ENCODE measurements around the gene TBC1D17. TPM values are rescaled to one million over a fixed set of nuclear protein-coding genes. Genes with fewer than 3 reads are reported as not detected.

The TBC1D17 gene
- polyA plus RNA-seq, 1 donor from 2014 or later = 13.1 TPM

DNA sequence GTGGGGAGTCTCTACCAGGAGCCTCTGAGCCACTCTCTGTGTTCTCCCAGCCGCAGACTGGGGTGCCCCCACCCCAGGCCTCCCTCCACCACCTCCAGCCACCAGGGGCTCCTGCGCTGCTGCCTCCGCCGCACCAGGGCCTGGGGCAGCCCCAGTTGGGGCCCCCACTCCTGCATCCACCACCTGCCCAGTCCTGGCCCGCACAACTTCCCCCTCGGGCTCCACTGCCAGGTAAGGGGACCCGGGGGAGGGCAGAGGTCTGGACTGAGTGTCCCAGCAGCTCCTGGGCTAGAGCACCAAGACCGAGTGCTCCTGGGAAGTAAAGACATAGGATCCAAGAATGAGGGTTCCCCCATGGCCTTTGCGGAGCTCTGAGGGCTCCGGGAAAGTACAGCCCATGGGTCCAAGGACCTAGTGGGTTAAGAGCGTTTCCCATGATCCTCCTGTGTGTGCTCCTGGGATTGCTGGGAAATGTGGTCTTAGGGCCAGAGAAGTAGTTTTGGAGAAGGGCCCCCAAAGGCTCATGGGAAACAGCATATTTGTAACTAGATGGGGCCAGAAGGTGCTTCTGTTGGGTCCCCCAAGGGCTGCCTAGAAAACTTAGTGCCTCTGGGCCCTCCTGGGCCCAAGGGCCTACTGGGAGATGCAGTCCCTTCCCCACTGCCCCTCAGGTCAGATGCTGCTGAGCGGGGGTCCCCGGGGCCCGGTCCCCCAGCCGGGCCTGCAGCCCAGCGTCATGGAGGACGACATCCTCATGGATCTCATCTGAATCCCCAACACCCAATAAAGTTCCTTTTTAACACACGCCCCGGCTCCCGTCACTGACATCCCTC lies 41.1 kb upstream of the TBC1D17 start:
- TF ChIP-seq, protein P1, sequence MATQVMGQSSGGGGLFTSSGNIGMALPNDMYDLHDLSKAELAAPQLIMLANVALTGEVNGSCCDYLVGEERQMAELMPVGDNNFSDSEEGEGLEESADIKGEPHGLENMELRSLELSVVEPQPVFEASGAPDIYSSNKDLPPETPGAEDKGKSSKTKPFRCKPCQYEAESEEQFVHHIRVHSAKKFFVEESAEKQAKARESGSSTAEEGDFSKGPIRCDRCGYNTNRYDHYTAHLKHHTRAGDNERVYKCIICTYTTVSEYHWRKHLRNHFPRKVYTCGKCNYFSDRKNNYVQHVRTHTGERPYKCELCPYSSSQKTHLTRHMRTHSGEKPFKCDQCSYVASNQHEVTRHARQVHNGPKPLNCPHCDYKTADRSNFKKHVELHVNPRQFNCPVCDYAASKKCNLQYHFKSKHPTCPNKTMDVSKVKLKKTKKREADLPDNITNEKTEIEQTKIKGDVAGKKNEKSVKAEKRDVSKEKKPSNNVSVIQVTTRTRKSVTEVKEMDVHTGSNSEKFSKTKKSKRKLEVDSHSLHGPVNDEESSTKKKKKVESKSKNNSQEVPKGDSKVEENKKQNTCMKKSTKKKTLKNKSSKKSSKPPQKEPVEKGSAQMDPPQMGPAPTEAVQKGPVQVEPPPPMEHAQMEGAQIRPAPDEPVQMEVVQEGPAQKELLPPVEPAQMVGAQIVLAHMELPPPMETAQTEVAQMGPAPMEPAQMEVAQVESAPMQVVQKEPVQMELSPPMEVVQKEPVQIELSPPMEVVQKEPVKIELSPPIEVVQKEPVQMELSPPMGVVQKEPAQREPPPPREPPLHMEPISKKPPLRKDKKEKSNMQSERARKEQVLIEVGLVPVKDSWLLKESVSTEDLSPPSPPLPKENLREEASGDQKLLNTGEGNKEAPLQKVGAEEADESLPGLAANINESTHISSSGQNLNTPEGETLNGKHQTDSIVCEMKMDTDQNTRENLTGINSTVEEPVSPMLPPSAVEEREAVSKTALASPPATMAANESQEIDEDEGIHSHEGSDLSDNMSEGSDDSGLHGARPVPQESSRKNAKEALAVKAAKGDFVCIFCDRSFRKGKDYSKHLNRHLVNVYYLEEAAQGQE (IDR thresholded peaks at IDR 0.05; ENCODE audit: borderline replicate concordance) = no peak
- TF ChIP-seq RAD21 (conservative IDR thresholded peaks at IDR 0.05) = no peak
- TF ChIP-seq EZH2 (IDR thresholded peaks at IDR 0.05; ENCODE audit: borderline replicate concordance, insufficient read depth, low read length, poor library complexity, severe bottlenecking) = no peak
- TF ChIP-seq POLR2AphosphoS5 (IDR thresholded peaks at IDR 0.05) = no peak
- TF ChIP-seq EP300 (conservative IDR thresholded peaks at IDR 0.05; ENCODE audit: poor library complexity, severe bottlenecking) = no peak
- TF ChIP-seq, protein P2, sequence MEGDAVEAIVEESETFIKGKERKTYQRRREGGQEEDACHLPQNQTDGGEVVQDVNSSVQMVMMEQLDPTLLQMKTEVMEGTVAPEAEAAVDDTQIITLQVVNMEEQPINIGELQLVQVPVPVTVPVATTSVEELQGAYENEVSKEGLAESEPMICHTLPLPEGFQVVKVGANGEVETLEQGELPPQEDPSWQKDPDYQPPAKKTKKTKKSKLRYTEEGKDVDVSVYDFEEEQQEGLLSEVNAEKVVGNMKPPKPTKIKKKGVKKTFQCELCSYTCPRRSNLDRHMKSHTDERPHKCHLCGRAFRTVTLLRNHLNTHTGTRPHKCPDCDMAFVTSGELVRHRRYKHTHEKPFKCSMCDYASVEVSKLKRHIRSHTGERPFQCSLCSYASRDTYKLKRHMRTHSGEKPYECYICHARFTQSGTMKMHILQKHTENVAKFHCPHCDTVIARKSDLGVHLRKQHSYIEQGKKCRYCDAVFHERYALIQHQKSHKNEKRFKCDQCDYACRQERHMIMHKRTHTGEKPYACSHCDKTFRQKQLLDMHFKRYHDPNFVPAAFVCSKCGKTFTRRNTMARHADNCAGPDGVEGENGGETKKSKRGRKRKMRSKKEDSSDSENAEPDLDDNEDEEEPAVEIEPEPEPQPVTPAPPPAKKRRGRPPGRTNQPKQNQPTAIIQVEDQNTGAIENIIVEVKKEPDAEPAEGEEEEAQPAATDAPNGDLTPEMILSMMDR (IDR thresholded peaks at IDR 0.05; ENCODE audit: poor library complexity, severe bottlenecking) = no peak
- no peak for TF ChIP-seq MXI1 (conservative IDR thresholded peaks at IDR 0.05; ENCODE audit: poor library complexity, severe bottlenecking)
- no peak for TF ChIP-seq SMC3 (conservative IDR thresholded peaks at IDR 0.05; ENCODE audit: poor library complexity)
- TF ChIP-seq TAF1 (IDR thresholded peaks at IDR 0.05; ENCODE audit: low read depth) = no peak
- Histone ChIP-seq H4K20me1 (ENCODE audit: insufficient read depth) (no peaks in the 10 kb centered on the region), H3K79me2 (replicated peaks; ENCODE audit: insufficient read depth, low read length) (no peaks in the 10 kb centered on the region), H3F3A (ENCODE audit: insufficient read depth, low read length, poor library complexity, severe bottlenecking) (no peaks in the 10 kb centered on the region), H3K27me3 (ENCODE audit: insufficient read depth, low read depth, low read length) (no peaks in the 10 kb centered on the region), H3K9me2 (ENCODE audit: insufficient read depth, low read length) (no peaks in the 10 kb centered on the region), H3K9me3 (ENCODE audit: low read length) (no peaks in the 10 kb centered on the region), H3K4me2 (ENCODE audit: low read length) (no peak overlapping the region), H3K4me3 (ENCODE audit: low read length) (no peak overlapping the region), H3K27ac (ENCODE audit: low read length) (no peak overlapping the region), H3K9ac (ENCODE audit: low read length) (no peak overlapping the region), H3K36me3 (ENCODE audit: insufficient read depth, low read length) (peaks cover 5% of the 10 kb centered on the region), H2AFZ (ENCODE audit: low read depth, low read length) (no peak overlapping the region)

DNA sequence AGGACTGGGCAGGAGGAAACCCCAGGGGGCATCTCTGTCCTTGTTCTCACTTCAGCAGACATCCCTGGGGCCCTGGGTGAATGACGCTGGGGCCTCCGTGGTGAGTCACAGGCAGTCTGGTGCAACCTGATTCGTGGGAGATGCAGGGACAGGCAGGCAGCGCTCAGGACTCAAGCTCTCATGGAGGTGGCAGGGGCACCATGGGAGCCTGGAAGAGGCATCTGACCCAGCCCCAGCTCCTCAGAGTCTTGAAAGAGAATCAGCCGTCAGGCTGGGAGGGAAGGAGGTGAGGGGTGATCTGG lies 40.5 kb upstream of the TBC1D17 start:
- Histone ChIP-seq H2AFZ (ENCODE audit: low read depth, low read length) (no peak overlapping the region), H3K9ac (ENCODE audit: low read length) (no peak overlapping the region), H3K4me3 (ENCODE audit: low read length) (no peak overlapping the region), H3F3A (ENCODE audit: insufficient read depth, low read length, poor library complexity, severe bottlenecking) (no peaks in the 10 kb centered on the region), H3K79me2 (replicated peaks; ENCODE audit: insufficient read depth, low read length) (no peaks in the 10 kb centered on the region), H3K27ac (ENCODE audit: low read length) (no peak overlapping the region), H3K27me3 (ENCODE audit: insufficient read depth, low read depth, low read length) (no peaks in the 10 kb centered on the region), H3K9me2 (ENCODE audit: insufficient read depth, low read length) (no peaks in the 10 kb centered on the region), H3K36me3 (ENCODE audit: insufficient read depth, low read length) (peaks cover 5% of the 10 kb centered on the region), H4K20me1 (ENCODE audit: insufficient read depth) (no peaks in the 10 kb centered on the region), H3K9me3 (ENCODE audit: low read length) (no peaks in the 10 kb centered on the region), H3K4me2 (ENCODE audit: low read length) (no peak overlapping the region)
- TF ChIP-seq POLR2AphosphoS5 (IDR thresholded peaks at IDR 0.05) = no peak
- TF ChIP-seq, protein P1 (IDR thresholded peaks at IDR 0.05; ENCODE audit: borderline replicate concordance) = no peak
- TF ChIP-seq EP300 (conservative IDR thresholded peaks at IDR 0.05; ENCODE audit: poor library complexity, severe bottlenecking) = no peak
- no peak for TF ChIP-seq RAD21 (conservative IDR thresholded peaks at IDR 0.05)
- no peak for TF ChIP-seq MXI1 (conservative IDR thresholded peaks at IDR 0.05; ENCODE audit: poor library complexity, severe bottlenecking)
- no peak for TF ChIP-seq EZH2 (IDR thresholded peaks at IDR 0.05; ENCODE audit: borderline replicate concordance, insufficient read depth, low read length, poor library complexity, severe bottlenecking)
- TF ChIP-seq, protein P2 (IDR thresholded peaks at IDR 0.05; ENCODE audit: poor library complexity, severe bottlenecking) = no peak
- no peak for TF ChIP-seq SMC3 (conservative IDR thresholded peaks at IDR 0.05; ENCODE audit: poor library complexity)
- TF ChIP-seq TAF1 (IDR thresholded peaks at IDR 0.05; ENCODE audit: low read depth) = no peak

Measured in neural cell (in vitro differentiated cells).